ENCODE results near the gene ADGRG6.
A peak's percentile ranks its signal among the peaks of the same experiment; 100 is the strongest.
"Not testable (repeated sequence)": the region's sequence is repeated elsewhere in the genome, so short reads cannot be mapped to it uniquely, and the experiment has no call there.

The ADGRG6 gene

DNA sequence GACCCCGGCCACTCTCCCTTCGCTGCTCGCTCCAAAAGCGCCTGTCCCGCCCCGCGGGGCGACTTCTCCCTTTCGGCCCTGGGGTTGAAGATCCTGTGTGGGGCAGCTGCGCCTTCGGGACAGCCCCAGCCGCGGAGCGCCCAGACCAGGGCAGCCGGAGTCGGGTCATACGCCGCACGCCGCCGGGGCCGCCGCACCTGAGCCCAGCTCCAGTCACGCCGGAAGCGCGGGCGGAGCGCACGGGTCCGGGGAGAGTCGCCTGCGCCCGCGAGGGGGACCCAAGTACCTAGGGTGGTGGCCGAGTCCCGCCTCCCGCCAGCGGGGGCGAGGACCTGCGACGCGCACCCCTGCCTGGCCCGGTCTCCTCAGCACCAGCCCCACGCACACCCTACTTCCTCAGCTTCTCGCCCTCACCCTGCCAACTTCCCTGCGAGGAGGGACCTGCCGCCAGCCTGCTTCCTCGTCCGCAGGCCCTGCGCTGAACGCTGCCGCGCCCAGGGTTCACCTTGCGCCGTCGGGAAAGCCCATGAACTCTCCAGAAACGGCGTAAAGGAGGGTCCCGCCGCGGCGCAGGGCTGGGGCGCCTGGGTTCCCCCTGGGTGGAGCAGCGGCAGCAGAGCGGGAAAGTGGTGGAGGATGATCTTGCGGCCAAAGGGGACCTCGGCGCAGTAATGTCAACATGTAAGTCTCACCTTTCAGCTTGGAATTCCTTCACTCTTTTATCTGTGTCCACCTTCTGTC lies at the start of gene ADGRG6:
Gene ADGRG6 (plus strand): TSS at position 357 of the 741 bp plus-strand sequence. CDS start 323 bp downstream, at position 680.
- peak; percentile 23 to 53 for DNase-seq (ENCODE audit: low read depth in 2 of 2)

DNA sequence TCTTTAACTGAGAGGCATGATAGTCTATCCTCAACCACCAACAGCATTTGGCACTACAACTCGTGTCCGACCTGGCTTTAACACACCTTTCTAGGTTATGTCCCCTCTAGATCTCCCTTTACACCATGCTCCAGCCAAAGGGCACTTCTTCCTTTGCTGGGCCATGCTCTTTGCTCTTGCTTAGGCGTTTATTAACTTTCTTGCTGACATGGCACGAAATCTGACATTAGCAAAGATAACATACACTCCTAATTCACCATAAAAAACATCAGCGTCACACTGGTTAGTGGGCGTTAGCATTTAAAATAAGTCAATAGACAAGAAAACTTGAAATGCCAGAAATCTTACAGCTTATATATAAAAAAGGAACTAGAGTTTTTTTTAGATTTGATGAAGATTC lies 47.3 kb upstream of the ADGRG6 start:
- DNase-seq (ENCODE audit: low read depth in 2 of 2) = no peak

DNA sequence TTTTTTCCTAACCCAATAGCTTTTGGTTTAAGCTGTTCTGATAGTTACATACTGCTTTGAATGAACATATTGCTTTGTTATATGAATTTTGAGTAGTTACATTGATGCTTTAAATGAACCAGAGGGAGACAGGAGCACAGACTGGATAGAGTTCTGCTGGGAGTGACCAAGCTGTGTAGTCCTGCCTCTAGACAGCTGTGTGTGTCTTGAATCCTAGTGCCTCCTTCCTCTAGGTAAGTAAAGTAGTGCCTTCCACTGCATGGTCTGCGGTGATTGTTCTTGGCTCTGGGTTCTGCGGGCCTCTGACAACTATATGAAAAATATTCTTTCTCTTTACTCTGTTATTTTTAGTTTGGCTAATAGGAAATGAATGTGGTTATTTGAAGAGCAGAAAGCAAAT lies 46.0 kb upstream of the ADGRG6 start:
- no peak for DNase-seq (ENCODE audit: low read depth in 2 of 2)

DNA sequence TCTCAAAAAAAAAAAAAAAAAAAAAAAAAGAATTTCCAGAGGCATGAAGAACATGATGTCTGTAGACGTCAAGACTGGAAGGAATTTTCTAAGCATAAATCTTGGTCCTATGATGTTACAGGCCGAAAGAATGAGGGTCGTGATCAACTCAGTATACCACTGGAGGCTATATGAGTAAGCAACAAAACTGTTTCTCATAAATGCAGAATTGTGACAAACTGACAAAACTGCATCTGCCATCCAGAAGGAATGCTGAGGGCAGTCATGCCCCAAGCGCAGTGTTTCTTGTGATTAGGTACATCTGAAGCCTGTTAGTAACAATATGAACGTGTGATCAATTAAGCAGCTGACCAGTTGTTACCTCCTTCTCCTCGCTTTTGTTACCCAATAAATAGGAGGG lies 43.5 kb upstream of the ADGRG6 start:
- DNase-seq (ENCODE audit: low read depth in 2 of 2) = no peak

DNA sequence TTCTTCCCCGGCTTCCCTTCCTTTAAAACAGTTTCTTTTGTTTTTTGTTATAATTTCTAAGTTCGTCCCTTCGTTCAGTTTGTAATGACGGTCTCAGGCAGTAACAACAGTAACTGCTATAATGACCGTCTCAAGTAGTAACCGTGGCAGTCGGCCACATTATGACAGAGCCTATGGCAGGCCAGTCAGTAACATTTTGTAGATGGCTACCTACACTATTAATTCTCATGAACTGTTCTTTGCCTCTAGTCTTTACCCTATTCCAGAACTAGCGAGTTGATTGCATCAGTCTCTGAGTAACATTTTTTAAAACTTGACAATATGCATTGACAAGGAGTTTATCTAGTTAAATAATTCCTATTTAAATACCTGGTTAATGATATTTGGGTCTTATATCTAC lies 43.0 kb upstream of the ADGRG6 start:
- DNase-seq (ENCODE audit: low read depth in 2 of 2) = no peak

GRCh38 chr6:142260748-142261147 lies 41.1 kb upstream of the ADGRG6 start:
- no peak for DNase-seq (ENCODE audit: low read depth in 2 of 2)

DNA sequence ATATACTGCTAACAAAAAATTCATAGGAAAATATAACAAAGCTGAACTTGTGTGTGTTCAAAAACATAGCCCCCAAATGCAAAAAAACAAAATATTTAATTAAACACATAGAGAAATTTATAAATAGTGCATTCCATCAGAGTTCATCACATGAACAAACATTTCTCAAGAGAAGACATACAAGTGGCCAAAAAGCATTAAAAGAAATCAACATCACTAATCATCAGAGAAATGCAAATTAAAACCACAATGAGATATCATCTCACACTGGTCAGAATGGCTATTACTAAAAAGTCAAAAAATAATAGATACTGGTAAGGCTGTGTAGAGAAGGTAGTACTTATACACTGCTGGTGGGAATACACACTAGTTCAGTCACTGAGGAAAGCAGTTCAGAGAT lies 39.6 kb upstream of the ADGRG6 start:
- no peak for DNase-seq (ENCODE audit: low read depth in 2 of 2)

DNA sequence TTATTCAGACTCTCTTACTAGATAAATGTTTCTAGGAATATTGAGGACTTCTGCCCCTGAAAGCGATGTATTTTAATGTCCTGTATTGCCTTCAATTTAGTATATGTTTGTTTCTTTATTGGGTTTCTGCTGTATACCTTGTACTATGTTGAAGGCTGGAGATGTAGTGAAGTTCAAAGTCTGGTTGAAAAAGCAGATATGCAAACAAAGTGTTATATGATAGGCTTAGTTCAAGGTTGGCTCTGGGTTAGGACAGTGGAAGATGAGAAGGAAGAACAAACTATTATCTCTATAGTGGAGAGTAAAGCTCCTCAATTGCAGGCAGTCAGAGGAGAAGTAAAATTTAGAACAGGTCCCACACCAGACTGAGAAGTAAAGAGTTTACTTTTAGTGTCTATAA lies 36.3 kb upstream of the ADGRG6 start:
- no peak for DNase-seq (ENCODE audit: low read depth in 2 of 2)

DNA sequence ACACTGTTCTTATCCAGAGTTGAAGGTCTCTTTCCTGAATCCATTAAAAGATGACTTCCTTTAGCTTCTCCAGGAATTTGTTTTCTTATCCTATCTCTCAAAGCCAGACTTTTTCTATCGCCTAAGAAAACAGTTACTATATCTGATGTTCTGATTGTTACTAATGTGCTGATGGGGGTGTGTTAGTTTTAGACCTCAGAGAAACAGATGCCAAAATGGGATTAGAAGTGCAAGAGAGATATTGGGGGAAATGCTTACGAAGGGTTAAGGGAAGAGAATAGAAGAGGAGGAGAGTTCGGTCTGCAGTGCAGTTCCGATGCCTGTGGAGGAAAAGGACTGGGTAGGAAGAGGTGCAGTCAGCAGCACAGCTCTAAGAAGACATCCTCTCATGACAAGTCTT lies 35.7 kb upstream of the ADGRG6 start:
- no peak for DNase-seq (ENCODE audit: low read depth in 2 of 2)

DNA sequence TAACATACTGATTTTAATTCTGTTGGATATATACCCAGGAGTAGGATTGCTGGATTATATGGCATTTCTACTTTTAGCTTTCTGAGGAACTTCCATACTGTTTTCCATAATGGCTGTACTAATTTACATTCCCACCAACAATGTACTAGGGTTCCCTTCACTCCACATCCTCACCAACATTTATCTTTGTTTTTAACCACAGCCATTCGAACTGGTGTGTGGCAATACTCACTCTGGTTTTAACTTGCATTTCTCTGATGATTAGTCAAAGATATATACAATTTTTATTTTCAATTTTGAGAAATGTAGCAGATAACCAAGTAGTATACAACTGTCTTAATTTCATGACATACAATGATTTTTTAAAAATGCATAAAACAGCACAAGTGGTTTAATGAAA lies 30.3 kb upstream of the ADGRG6 start:
- DNase-seq (ENCODE audit: low read depth in 2 of 2) = no peak

- DNase-seq (ENCODE audit: low read depth in 2 of 2) = no peak
Observed at GRCh38 chr6:142274656-142275055, 27.2 kb upstream of the ADGRG6 start.

- DNase-seq (ENCODE audit: low read depth in 2 of 2) = no peak
Observed at GRCh38 chr6:142275236-142276006, 26.4 kb upstream of the ADGRG6 start.

DNA sequence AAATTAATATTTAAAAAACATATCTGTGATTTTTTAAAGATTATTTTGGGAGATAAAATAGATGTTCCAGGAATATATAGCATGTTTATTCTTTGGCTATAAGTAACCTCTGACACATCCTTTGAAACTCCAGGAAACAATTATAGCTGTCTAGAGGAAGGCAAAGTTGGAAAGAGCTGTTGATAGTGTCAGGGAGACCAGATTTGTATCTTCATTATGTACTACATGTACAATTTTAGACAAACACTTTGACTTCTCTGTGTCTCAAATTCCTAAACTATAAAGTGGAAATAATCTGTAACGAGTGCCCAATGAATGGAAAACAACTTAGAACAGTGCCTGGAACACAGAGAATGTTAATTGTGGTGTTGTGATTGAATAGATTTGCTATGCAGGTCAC lies 25.6 kb upstream of the ADGRG6 start:
- no peak for DNase-seq (ENCODE audit: low read depth in 2 of 2)

DNA sequence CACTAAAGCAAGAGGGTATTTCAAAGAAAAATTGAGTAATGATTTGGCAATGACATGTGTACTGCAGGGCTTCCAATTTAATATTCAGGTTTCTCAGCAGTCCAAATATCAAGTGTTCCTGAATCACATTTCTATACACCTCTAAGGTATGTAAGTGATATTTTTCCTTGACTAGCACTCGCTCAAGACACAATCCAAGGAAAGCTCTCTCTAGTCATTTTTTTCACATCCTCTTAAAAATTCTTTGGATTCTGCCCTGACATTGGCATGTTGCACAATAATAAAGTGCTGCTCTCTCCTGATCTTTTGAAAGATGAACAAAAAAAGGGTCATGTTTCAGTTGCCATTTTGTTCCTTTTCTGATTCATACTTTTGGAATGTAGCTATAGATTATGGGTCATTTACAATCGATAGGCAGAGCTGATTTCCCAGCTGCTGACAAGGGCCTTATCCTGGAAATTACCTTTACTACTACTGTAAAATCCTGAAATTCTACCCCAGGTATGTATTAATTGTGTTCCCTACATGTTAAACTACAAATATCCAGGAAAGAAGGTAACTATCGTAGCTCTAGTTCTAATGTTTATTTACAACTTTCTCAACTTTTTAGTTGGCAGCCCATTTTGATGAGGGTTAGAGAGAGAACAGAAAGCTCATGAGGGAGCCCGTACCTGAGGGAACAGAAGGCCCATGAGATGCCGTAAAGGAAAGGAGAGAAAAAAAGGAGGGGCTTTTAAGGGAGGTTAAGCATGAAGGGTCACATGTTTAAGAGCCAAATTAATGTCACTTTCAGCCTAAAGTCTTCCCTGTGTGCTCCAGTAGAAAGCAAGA lies 22.2 kb upstream of the ADGRG6 start:
- DNase-seq (ENCODE audit: low read depth in 2 of 2) = no peak

DNA sequence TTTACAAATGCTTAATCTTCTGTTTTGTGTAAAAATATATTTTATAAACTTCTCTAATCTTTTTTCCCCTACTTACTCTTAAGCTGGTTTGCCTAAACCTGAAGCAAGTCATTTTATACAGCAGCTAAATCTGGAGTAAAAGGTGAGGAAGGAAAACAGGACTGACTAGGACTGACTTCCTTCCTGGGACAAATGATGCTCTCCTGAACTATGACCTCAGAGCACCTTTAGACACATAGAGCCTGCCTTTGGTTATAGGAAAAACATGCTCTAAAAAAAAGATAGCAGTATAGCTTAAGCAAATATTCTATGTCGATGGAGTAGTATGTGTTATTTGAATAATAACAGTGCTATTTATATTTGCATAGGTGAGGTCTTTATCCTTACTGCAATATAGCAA lies 21.5 kb upstream of the ADGRG6 start:
- DNase-seq (ENCODE audit: low read depth in 2 of 2) = no peak

GRCh38 chr6:142280927-142281326 lies 20.9 kb upstream of the ADGRG6 start:
- no peak for DNase-seq (ENCODE audit: low read depth in 2 of 2)

DNA sequence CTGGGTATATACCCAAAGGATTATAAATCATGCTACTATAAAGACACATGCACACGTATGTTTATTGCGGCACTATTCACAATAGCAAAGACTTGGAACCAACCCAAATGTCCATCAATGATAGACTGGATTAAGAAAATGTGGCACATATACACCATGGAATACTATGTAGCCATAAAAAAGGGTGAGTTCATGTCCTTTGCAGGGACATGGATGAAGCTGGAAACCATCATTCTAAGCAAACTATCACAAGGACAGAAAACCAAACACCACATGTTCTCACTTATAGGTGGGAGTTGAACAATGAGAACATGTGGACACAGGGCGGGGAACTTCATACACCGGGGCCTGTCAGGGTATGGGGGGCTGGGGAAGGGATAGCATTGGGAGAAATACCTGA lies 18.7 kb upstream of the ADGRG6 start:
- not testable (repeated sequence) for DNase-seq (ENCODE audit: low read depth in 2 of 2)

- DNase-seq (ENCODE audit: low read depth in 2 of 2) = no peak
Observed at GRCh38 chr6:142284419-142284818, 17.4 kb upstream of the ADGRG6 start.

DNA sequence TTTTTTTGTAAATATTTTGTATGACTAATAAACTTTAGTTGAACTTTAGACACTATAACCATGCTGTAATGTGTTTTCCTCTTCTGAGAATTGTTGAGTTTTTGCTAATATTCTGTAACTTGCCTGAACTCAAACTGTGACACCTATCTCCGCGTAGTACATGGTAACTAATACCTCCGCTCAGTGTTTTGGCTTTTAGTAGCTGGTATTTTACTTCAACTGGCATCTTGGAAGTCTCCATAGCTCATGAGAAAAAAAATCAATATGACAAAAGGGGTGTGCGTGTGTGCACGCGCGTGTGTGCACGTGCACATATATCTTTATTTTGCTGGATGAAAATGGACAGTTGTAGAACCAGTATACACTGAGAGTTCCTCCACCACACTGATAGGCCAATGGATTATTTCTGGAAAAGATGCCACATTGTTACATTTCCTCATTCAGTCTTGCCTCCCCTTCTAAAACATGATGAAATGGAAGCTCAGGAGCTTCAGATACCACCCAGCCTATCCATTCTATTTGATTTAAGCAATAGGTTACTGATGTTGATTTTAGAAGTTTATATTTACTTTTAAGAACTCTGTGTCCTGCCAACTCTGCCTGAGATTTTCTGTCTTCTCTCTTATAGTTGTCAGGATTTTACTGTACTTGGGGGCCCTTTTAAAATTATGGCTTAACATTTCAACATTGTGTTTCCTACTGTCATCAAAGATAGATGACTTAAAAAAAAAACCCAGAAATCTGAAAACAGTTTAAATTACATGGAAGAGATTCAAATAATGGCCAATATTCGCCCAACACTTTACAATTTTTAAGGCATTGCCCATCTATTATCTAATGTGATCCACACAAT lies 16.3 kb upstream of the ADGRG6 start:
- DNase-seq (ENCODE audit: low read depth in 2 of 2) = no peak

GRCh38 chr6:142286088-142286409 lies 15.8 kb upstream of the ADGRG6 start:
- DNase-seq (ENCODE audit: low read depth in 2 of 2) = no peak

DNA sequence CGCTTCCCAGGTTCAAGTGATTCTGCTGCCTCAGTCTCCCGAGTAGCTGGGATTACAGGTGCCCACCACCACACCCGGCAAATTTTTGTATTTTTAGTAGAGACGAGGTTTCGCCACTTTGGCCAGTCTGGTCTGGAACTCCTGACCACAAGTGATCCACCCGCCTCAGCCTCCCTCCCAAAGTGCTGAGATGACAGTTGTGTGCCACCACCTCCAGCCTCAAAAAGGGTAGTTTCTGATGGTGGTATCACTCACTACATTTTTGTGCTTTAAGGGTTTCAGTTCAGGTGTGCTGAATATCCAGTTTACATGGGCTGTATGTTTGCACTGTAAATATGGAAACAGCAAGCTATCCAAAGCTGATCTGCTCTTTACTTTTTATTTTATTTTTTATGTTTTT lies 12.1 kb upstream of the ADGRG6 start:
- no peak for DNase-seq (ENCODE audit: low read depth in 2 of 2)

- no peak for DNase-seq (ENCODE audit: low read depth in 2 of 2)
Observed at GRCh38 chr6:142290851-142291250, 11.0 kb upstream of the ADGRG6 start.
